Osteoblast (primary cell): ENCODE measurements around the gene OPA1. TPM values are rescaled to one million over a fixed set of nuclear protein-coding genes. Genes with fewer than 3 reads are reported as not detected.

Experiments
- DNase-seq: peaks from one replicate; pipeline ENCODE4 v3.0.0; 2011; ENCODE audit warnings: low spot score, mixed read lengths; ENCODE audit not compliant: insufficient read length; ENCODE audit errors: missing footprints
- H2AFZ ChIP-seq: 2 replicates; pipeline ENCODE4 v1.6.0; 2011; ENCODE audit warnings: mild to moderate bottlenecking, low read length
- H3K27ac ChIP-seq: 2 replicates; pipeline ENCODE4 v1.5.1; 2011; ENCODE audit warnings: mild to moderate bottlenecking, low read depth, low read length, moderate library complexity
- H3K27me3 ChIP-seq: 2 replicates; pipeline ENCODE4 v1.6.0; 2012; ENCODE audit warnings: mild to moderate bottlenecking, control low read depth, inconsistent platforms, low read length, moderate library complexity; ENCODE audit not compliant: insufficient read depth
- H3K36me3 ChIP-seq: 2 replicates; pipeline ENCODE4 v1.5.1; 2011; ENCODE audit warnings: mild to moderate bottlenecking, low read length, control low read depth, moderate library complexity; ENCODE audit not compliant: insufficient read depth
- H3K4me1 ChIP-seq: 2 replicates; pipeline ENCODE4 v1.5.1; 2011; ENCODE audit warnings: mild to moderate bottlenecking, low read length, control low read depth, moderate library complexity; ENCODE audit not compliant: insufficient read depth
- H3K4me2 ChIP-seq: 2 replicates; pipeline ENCODE4 v1.6.0; 2011; ENCODE audit warnings: mild to moderate bottlenecking, low read length; ENCODE audit not compliant: insufficient read depth
- H3K4me3 ChIP-seq: fragments of 200-600 bp; sonication (generic); 3 replicates; pipeline ENCODE4 v1.5.1; 2012; ENCODE audit warnings: mild to moderate bottlenecking, low read length, inconsistent platforms; ENCODE audit not compliant: insufficient read depth
- H3K79me2 ChIP-seq: 2 replicates; pipeline ENCODE4 v1.6.0; 2012; ENCODE audit warnings: mild to moderate bottlenecking, low read length, control low read depth, inconsistent platforms; ENCODE audit not compliant: insufficient read depth
- H3K9me3 ChIP-seq: 2 replicates; pipeline ENCODE4 v1.5.1; 2011; ENCODE audit warnings: low read depth, low read length, control low read depth
- H4K20me1 ChIP-seq: 2 replicates; pipeline ENCODE4 v1.6.0; 2012; ENCODE audit warnings: mild to moderate bottlenecking, low read length, control low read depth; ENCODE audit not compliant: insufficient read depth
- CTCF ChIP-seq: IDR thresholded peaks from 2 replicates; pipeline ENCODE4 v1.5.1; 2011; ENCODE audit warnings: mild to moderate bottlenecking, low read depth, low read length, moderate library complexity; ENCODE audit errors: extremely low read depth
- total RNA-seq: library from RNA; depleted of rRNA; stranded (reverse); fragments of >200 nt; gene quantifications from 2 replicates; pipeline ENCODE4 v1.2.3, GENCODE V29; 2012

The OPA1 gene
- total RNA-seq, 1 donor, result 77.4 TPM

DNA sequence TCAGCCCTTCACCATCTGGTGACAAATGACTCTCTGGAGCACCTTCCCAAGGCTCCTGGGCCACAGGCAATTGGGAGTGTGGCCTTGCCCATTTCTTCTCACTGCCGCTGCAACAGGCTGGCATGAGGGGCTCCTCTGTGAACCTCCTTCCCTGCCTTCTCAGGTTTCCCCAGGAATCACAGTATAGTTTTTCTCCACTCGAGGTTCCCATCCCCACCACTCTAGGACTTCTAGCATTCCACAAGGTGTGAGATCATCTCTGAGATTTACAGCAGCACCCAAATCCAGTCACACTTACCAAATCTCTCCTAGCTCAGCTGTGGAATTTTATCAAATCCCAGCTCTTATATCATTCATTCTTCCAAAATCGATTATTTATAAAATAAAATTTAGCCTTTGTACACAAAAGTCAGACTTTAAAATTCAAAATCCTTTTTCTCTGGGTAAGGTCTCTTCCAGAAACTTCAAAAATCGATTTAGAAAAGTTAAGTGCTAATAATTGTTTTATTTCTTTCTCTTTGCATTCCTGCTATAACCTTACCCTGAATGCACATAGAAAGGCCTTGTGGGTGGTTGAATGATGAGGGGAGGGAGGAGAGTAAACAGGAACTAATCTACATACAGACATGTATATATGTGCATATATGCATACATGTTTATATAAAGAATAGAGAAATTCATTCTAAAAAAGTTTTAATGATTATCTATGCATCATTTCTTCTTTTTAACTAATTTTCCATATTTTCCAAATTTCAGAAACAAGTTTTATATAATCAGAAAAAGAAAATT lies 19.4 kb upstream of the OPA1 start:
- Histone ChIP-seq H3K27ac (no peak overlapping the region), H3K27me3 (peaks cover 3% of the 10 kb centered on the region), H3K4me2 (no peak overlapping the region), H3K4me1 (no peaks in the 10 kb centered on the region), H3K9me3 (no peaks in the 10 kb centered on the region), H4K20me1 (no peaks in the 10 kb centered on the region), H3K79me2 (no peaks in the 10 kb centered on the region), H2AFZ (no peak overlapping the region), H3K36me3 (no peaks in the 10 kb centered on the region), H3K4me3 (no peak overlapping the region)
- no peak for TF ChIP-seq CTCF
- DNase-seq, result no peak

DNA sequence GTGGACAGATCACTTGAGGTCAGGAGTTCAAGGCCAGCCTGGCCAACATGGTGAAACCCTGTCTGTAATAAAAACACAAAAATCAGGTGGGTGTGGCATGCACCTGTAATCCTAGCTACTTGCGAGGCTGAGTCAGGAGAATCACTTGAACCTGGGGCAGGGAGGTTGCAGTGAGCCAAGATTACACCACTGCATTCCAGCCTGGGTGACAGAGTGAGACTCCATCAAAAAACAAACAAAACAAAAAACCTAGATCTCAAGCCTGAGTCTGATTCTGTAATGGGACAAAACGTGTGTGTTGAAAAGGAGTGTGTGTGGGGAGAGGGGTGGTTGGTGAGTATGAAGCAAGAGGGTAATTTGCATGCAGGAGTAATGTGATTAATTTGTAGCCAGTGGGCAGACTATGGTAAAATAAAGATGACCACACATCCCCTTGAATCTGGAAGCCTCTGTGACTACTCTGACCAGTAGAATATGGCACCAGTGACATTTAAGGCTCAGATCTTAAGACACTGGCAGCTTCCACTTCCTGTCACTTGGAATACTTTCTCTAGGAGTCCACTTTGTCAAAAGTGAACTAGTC lies 18.4 kb upstream of the OPA1 start:
- H3K4me2 ChIP-seq, result no peak overlapping the region
- no peak overlapping the region for H3K4me3 ChIP-seq
- H2AFZ ChIP-seq, result no peak overlapping the region
- H3K36me3 ChIP-seq, result no peaks in the 10 kb centered on the region
- H4K20me1 ChIP-seq, result no peaks in the 10 kb centered on the region
- no peaks in the 10 kb centered on the region for H3K79me2 ChIP-seq
- H3K27me3 ChIP-seq, result peaks cover 3% of the 10 kb centered on the region
- H3K4me1 ChIP-seq, result no peaks in the 10 kb centered on the region
- H3K9me3 ChIP-seq, result no peaks in the 10 kb centered on the region
- TF ChIP-seq CTCF, result no peak
- no peak overlapping the region for H3K27ac ChIP-seq
- DNase-seq, result no peak

GRCh38 chr3:193585530-193585929 lies 7.5 kb upstream of the OPA1 start:
- DNase-seq, result no peak
- no peak overlapping the region for H3K4me3 ChIP-seq

More at GRCh38 chr3:193585530-193585929, 7.5 kb upstream of the OPA1 start:
- Histone ChIP-seq H3K36me3 (no peaks in the 10 kb centered on the region), H3K9me3 (no peaks in the 10 kb centered on the region), H3K27ac (no peak overlapping the region), H3K79me2 (no peaks in the 10 kb centered on the region), H3K27me3 (no peaks in the 10 kb centered on the region), H2AFZ (no peak overlapping the region), H4K20me1 (no peaks in the 10 kb centered on the region), H3K4me2 (no peak overlapping the region), H3K4me1 (peaks cover 6% of the 10 kb centered on the region)
- no peak for TF ChIP-seq CTCF
